BLaER1 (cell line): Measurements from ENCODE around the gene ELAVL3.
"Not testable (repeated sequence)": the region's sequence is repeated elsewhere in the genome, so short reads cannot be mapped to it uniquely, and the experiment has no call there.

Experiments
- H3K27ac ChIP-seq: shearing (Covaris generic); formaldehyde crosslinking; 2 replicates; pipeline ENCODE4 v1.8.1; 2022
- H3K27me3 ChIP-seq: shearing (Covaris generic); formaldehyde crosslinking; 2 replicates; pipeline ENCODE4 v1.8.1; 2022
- H3K36me3 ChIP-seq: shearing (Covaris generic); formaldehyde crosslinking; 2 replicates; pipeline ENCODE4 v1.8.1; 2022
- H3K4me1 ChIP-seq: shearing (Covaris generic); formaldehyde crosslinking; 2 replicates; pipeline ENCODE4 v1.8.1; 2022
- H3K4me2 ChIP-seq: shearing (Covaris generic); formaldehyde crosslinking; 2 replicates; pipeline ENCODE4 v1.8.1; 2022
- H3K4me3 ChIP-seq: shearing (Covaris generic); formaldehyde crosslinking; 2 replicates; pipeline ENCODE4 v1.8.1; 2022
- H3K9ac ChIP-seq: shearing (Covaris generic); formaldehyde crosslinking; 2 replicates; pipeline ENCODE4 v1.8.1; 2022
- H3K9me3 ChIP-seq: shearing (Covaris generic); formaldehyde crosslinking; 2 replicates; pipeline ENCODE4 v1.8.1; 2022
- H4K20me1 ChIP-seq: shearing (Covaris generic); formaldehyde crosslinking; 2 replicates; pipeline ENCODE4 v1.8.1; 2022
- Cebpa-rat ChIP-seq: shearing (Covaris generic); IDR thresholded peaks from 2 replicates; pipeline ENCODE4 v1.8.1; 2022

The ELAVL3 gene

GRCh38 chr19:11445141-11445540, 35.7 kb downstream of the ELAVL3 start:
- peak overlapping the region; percentile 25; the same call in 1 of the 2 replicates for H3K27ac ChIP-seq
- H3K9me3 ChIP-seq: no peaks in the 10 kb centered on the region
- H4K20me1 ChIP-seq: peaks cover 47% of the 10 kb centered on the region
- H3K9ac ChIP-seq: no peak overlapping the region
- TF ChIP-seq Cebpa-rat: no peak
- no peaks in the 10 kb centered on the region for H3K27me3 ChIP-seq
- no peak overlapping the region for H3K4me2 ChIP-seq
- peaks cover 27% of the 10 kb centered on the region for H3K4me1 ChIP-seq
- peaks cover 98% of the 10 kb centered on the region for H3K36me3 ChIP-seq
- no peak overlapping the region for H3K4me3 ChIP-seq

- H3K4me1 ChIP-seq: peaks cover 27% of the 10 kb centered on the region
- peaks cover 97% of the 10 kb centered on the region for H3K36me3 ChIP-seq
- H3K4me2 ChIP-seq: peak overlapping the region; percentile 37
- no peak overlapping the region for H3K4me3 ChIP-seq
- no peaks in the 10 kb centered on the region for H3K9me3 ChIP-seq
- H3K9ac ChIP-seq: peak overlapping the region; percentile 49
- peak overlapping the region; percentile 25 for H3K27ac ChIP-seq
- TF ChIP-seq Cebpa-rat: no peak
- no peaks in the 10 kb centered on the region for H3K27me3 ChIP-seq
- H4K20me1 ChIP-seq: peaks cover 47% of the 10 kb centered on the region
Observed at GRCh38 chr19:11444059-11444458, 36.8 kb downstream of the ELAVL3 start.

GRCh38 chr19:11437955-11438354, 42.9 kb downstream of the ELAVL3 start:
- H3K27ac ChIP-seq: no peak overlapping the region
- no peak overlapping the region for H3K9ac ChIP-seq
- no peaks in the 10 kb centered on the region for H3K27me3 ChIP-seq
- H3K36me3 ChIP-seq: peaks cover 67% of the 10 kb centered on the region
- H4K20me1 ChIP-seq: peaks cover 22% of the 10 kb centered on the region
- TF ChIP-seq Cebpa-rat: no peak
- no peak overlapping the region for H3K4me3 ChIP-seq
- H3K4me1 ChIP-seq: peaks cover 37% of the 10 kb centered on the region
- H3K9me3 ChIP-seq: no peaks in the 10 kb centered on the region
- H3K4me2 ChIP-seq: no peak overlapping the region

DNA sequence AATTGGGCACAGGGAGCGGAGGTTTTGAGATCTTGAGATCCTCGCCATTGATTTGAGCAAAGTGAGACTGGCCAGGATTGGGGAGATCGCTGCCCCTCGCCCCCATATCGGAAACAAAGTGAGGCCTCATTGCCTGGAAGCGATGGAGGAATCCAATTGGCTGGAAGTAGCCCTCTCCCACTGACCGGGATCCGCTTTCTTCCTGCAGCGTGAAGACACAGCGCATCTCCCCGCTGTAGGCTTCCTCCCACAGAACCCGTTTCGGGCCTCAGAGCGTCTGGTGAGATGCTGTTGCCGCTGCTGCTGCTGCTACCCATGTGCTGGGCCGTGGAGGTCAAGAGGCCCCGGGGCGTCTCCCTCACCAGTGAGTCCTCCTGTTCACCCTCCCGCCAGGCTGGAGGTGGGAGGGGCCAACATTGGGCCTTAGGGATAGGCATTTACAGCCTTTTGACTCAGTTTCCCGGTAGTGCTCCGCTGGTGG, 45.0 kb downstream of the ELAVL3 start:
- no peaks in the 10 kb centered on the region for H3K9me3 ChIP-seq
- peaks cover 46% of the 10 kb centered on the region for H3K36me3 ChIP-seq
- TF ChIP-seq Cebpa-rat: no peak
- peaks cover 1% of the 10 kb centered on the region for H4K20me1 ChIP-seq
- peaks cover 32% of the 10 kb centered on the region for H3K4me1 ChIP-seq
- H3K9ac ChIP-seq: peak overlapping the region; percentile 85
- peak overlapping the region; percentile 82 for H3K4me3 ChIP-seq
- no peaks in the 10 kb centered on the region for H3K27me3 ChIP-seq
- H3K27ac ChIP-seq: peak overlapping the region; percentile 83
- peak overlapping the region; percentile 93 for H3K4me2 ChIP-seq

DNA sequence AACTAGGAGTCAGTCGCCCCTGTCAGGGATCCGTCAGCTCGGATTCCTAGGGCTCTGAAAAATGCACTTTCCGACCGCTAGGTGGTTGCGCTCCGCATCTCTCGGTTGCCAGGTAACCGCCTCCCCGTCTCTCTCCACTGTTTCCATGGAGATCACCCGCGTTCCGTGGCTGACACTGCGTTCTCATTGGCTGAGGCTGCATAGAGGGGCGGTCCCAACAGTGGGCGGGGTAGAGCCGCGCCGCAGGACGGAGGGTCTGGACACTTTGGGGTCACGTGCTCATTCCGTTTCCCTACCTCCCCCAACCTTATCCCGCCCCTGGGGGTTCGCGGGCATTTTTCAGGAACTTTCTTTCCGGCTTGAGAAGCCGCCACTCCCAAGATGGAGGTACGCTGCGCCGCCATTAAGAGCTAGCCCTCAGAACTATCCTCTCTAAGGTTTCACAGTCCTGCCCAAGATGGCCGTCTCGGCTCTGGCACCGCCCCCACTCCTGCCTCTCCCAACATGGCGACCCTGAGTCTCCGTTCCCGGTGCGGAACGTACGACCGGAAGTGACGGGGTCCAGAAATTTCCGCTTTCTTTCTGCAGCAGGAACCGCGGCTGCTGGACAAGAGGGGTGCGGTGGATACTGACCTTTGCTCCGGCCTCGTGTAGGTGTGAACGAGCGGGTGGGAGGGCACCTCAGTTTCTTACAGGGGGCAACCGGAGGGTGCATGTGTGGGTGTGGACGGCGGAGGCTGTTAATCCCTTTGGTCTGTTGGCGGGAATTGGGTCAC, 45.6 kb downstream of the ELAVL3 start, which contains the start of the genes ODAD3 and PRKCSH:
ODAD3 (minus strand) TSS at position 65 of the 776 bp plus-strand sequence. CDS start 105 bp downstream, outside the sequence.
PRKCSH (plus strand) TSS at position 579 of the 776 bp plus-strand sequence. CDS start 483 bp downstream, outside the sequence.
- Histone ChIP-seq H4K20me1 (no peaks in the 10 kb centered on the region), H3K27ac (peak within 1 kb of the TSS; percentile 83), H3K4me1 (peaks cover 25% of the 10 kb centered on the region), H3K27me3 (no peaks in the 10 kb centered on the region), H3K4me2 (peak within 1 kb of the TSS; percentile 93), H3K36me3 (peaks cover 40% of the 10 kb centered on the region), H3K4me3 (peak within 1 kb of the TSS; percentile 82), H3K9ac (peak within 1 kb of the TSS; percentile 85), H3K9me3 (no peaks in the 10 kb centered on the region)
- no peak for TF ChIP-seq Cebpa-rat

GRCh38 chr19:11434703-11435056, 46.2 kb downstream of the ELAVL3 start:
- H3K4me1 ChIP-seq: peaks cover 25% of the 10 kb centered on the region
- H3K4me2 ChIP-seq: peak overlapping the region; percentile 93
- H3K4me3 ChIP-seq: peak overlapping the region; percentile 82
- H3K36me3 ChIP-seq: peaks cover 36% of the 10 kb centered on the region
- TF ChIP-seq Cebpa-rat: no peak
- peak overlapping the region; percentile 85; the same call in 1 of the 2 replicates for H3K9ac ChIP-seq
- no peak overlapping the region for H3K27ac ChIP-seq
- H3K27me3 ChIP-seq: no peaks in the 10 kb centered on the region
- no peaks in the 10 kb centered on the region for H3K9me3 ChIP-seq
- no peaks in the 10 kb centered on the region for H4K20me1 ChIP-seq

DNA sequence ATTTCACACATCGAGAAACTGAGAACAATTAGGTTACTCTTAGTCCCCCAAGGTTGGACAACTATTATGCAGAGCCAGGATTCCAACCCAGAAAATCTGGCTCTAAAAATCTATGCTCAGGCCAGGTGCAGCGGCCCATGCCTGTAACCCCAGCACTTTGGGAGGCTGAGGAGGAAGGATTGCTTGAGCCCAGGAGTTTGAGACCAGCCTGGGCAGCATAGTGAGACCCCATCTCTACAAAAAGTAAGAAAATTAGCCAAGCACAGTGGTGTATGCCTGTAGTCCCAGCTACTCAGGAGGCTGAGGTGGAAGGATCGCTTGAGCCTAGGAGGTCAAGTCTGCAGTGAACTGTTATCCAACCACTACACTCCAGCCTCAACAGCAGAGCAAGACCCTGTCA, 47.3 kb downstream of the ELAVL3 start:
- H3K4me2 ChIP-seq, H3K9ac ChIP-seq, H4K20me1 ChIP-seq, H3K4me3 ChIP-seq, H3K9me3 ChIP-seq, H3K27me3 ChIP-seq, H3K27ac ChIP-seq: not testable (repeated sequence)
- Histone ChIP-seq H3K36me3 (peaks cover 24% of the 10 kb centered on the region), H3K4me1 (peaks cover 25% of the 10 kb centered on the region)

GRCh38 chr19:11426656-11427055, 54.2 kb downstream of the ELAVL3 start:
- Histone ChIP-seq H3K9me3 (no peaks in the 10 kb centered on the region; the same call in 1 of the 2 replicates), H3K4me3 (no peak overlapping the region), H3K27ac (no peak overlapping the region), H3K9ac (no peak overlapping the region), H4K20me1 (peaks cover 24% of the 10 kb centered on the region), H3K4me2 (no peak overlapping the region), H3K27me3 (peaks cover 25% of the 10 kb centered on the region), H3K36me3 (no peaks in the 10 kb centered on the region), H3K4me1 (peaks cover 26% of the 10 kb centered on the region)
- TF ChIP-seq Cebpa-rat: no peak

DNA sequence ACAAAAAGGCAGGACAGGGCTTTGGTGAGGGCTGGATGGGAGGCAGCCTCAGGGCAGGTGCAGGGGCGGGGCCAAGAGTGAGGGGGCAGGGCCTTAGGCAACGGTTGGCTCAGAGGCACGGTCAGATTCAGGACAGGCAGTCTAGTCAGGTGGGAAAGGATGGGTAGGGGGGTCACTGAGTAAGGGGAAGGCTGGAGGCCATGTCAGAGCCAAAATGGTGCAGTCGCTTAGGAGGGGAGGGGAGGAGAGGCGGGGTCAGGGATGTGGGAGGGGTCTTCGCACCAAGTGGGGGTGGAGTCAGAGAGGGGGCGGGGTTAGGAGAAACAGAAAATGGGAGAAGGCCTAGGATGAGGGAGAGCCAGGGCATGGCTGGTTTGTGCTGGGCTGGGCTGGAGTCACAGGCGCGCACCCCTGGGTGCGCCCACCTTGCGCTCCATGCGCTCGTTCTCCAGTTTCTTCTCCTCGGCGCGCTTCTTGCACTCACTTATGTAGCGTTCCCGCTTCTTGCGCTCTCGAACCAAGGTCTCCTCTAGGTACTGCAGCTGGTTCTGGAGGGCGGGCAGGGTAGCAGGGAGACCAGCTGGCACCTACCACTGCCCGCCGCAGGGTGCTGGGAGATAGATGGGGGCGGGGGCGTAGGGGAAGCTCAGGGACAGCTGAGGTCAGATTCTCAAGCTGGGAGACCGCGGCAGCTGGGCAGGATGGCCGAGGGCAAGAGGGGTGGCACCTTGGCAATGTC, 55.0 kb downstream of the ELAVL3 start:
- H3K4me3 ChIP-seq: no peak overlapping the region
- no peak for TF ChIP-seq Cebpa-rat
- H3K27ac ChIP-seq: no peak overlapping the region
- H4K20me1 ChIP-seq: peaks cover 32% of the 10 kb centered on the region
- H3K9ac ChIP-seq: no peak overlapping the region
- H3K4me1 ChIP-seq: peaks cover 34% of the 10 kb centered on the region
- peaks cover 33% of the 10 kb centered on the region for H3K27me3 ChIP-seq
- H3K36me3 ChIP-seq: no peaks in the 10 kb centered on the region
- no peak overlapping the region for H3K4me2 ChIP-seq
- H3K9me3 ChIP-seq: no peaks in the 10 kb centered on the region; the same call in 1 of the 2 replicates

- H3K27me3 ChIP-seq: peaks cover 54% of the 10 kb centered on the region
Observed at GRCh38 chr19:11423791-11424181, 57.1 kb downstream of the ELAVL3 start.

More at GRCh38 chr19:11423791-11424181, 57.1 kb downstream of the ELAVL3 start:
- Histone ChIP-seq H3K9ac (no peak overlapping the region), H3K4me2 (peak overlapping the region; percentile 98), H3K27ac (no peak overlapping the region), H3K4me3 (no peak overlapping the region), H3K36me3 (no peaks in the 10 kb centered on the region), H3K4me1 (peaks cover 46% of the 10 kb centered on the region), H3K9me3 (no peaks in the 10 kb centered on the region; the same call in 1 of the 2 replicates), H4K20me1 (peaks cover 50% of the 10 kb centered on the region)
- TF ChIP-seq Cebpa-rat: no peak
